GM13976 (cell line): Measurements from ENCODE around the gene ATP13A2.

Experiments used
- DNase-seq: peaks from one replicate; pipeline ENCODE4 v3.0.0; 2012; ENCODE audit warnings: low spot score
- in situ Hi-C: fragments of 300-500 bp; cut with MboI; formaldehyde crosslinking; loops from one replicate; pipeline ENCODE4 v1.12.0; 2022; ENCODE audit warnings: low sequenced_read_pairs, mixed read lengths, inconsistent platforms; ENCODE audit not compliant: unreplicated experiment
- TF ChIP-seq, protein P1 (sequence below): IDR thresholded peaks from 2 replicates; pipeline ENCODE4 v1.5.1; 2012; ENCODE audit warnings: borderline replicate concordance, mild to moderate bottlenecking; ENCODE audit not compliant: insufficient read depth; ENCODE audit errors: extremely low read depth, missing control alignments, control extremely low read depth

The ATP13A2 gene

DNA sequence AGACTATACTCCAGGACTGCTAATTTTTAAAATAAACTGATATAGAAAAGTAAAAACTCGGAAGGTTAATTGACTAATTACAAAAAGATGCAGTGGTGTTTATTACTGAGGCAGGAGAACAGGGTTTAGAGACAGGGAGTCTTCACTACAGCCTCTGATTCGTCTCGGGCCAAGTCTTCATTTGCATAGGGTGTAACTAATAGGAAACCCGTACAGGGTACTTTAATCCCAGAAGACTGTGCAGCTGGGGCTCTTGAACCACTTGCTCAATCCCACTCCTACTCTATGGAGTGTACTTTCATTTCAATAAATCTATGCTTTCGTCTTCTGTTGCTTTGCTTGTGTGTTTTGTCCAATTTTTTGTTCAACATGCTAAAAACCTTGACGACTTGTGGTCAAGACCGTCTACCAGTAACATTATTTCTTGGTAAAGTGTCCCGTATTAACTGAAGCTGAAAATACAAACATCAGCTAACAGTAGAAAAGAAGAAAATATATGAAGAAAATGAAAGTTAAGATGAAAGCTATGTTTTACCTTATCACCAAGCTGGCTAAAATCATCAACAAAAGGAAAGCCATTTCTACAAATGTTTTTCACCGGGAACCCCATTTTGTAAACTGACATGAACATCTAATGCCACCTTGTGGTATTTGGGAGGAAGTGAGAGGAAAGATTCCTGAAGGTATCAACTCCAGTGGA is 34.1 kb upstream of the ATP13A2 start:
- DNase-seq = peak; percentile 49
- TF ChIP-seq, protein P1, sequence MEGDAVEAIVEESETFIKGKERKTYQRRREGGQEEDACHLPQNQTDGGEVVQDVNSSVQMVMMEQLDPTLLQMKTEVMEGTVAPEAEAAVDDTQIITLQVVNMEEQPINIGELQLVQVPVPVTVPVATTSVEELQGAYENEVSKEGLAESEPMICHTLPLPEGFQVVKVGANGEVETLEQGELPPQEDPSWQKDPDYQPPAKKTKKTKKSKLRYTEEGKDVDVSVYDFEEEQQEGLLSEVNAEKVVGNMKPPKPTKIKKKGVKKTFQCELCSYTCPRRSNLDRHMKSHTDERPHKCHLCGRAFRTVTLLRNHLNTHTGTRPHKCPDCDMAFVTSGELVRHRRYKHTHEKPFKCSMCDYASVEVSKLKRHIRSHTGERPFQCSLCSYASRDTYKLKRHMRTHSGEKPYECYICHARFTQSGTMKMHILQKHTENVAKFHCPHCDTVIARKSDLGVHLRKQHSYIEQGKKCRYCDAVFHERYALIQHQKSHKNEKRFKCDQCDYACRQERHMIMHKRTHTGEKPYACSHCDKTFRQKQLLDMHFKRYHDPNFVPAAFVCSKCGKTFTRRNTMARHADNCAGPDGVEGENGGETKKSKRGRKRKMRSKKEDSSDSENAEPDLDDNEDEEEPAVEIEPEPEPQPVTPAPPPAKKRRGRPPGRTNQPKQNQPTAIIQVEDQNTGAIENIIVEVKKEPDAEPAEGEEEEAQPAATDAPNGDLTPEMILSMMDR = peak; percentile 43
- in situ Hi-C loops = loop anchor here (10.0 kb wide), 1 partner anchor 81 kb away; no protein-coding TSS in a partner anchor

DNA sequence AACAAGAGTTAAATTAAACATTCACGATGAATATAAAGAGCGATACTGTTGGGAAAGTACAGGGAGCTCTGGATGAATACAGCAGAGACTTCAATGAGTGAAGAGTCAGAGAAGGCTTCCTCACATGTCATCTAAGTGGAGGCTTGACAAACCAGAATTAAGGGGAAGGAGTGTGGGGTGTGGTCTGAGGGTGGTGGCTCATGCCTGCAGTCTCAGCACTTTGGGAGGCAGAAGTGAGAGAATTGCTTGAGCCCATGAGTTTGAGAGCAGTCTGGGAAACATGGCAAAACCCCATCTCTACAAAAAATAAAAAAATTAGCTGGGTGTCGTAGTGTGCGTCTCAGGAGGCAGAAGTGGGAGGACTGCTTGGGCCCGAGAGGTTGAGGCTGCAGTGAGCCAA is 33.4 kb upstream of the ATP13A2 start:
- in situ Hi-C loops = loop anchor here (10.0 kb wide), 1 partner anchor 80 kb away; no protein-coding TSS in a partner anchor
- TF ChIP-seq, protein P1 = no peak
- no peak for DNase-seq

DNA sequence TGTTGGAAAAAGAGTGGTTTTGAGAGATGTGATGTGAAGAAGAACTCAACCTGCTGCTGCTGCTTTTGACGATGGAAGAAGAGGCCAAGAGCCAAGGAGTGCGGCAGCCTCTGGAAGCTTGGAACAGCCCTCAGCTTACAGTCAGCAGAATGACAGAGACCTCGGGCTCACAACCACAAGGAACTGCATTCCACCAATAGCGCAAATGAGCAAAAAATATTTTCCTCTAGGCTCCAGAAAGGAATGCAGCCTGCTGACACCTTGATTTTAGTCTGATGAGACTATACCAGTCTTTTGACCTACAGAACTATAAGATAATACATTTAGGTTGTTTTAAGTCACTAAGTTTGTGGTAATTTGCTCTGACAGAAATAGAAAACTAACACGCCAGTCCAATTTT is 31.9 kb upstream of the ATP13A2 start:
- in situ Hi-C loops = loop anchor here (10.0 kb wide), 1 partner anchor 79 kb away; no protein-coding TSS in a partner anchor
- no peak for DNase-seq
- TF ChIP-seq, protein P1 = no peak

DNA sequence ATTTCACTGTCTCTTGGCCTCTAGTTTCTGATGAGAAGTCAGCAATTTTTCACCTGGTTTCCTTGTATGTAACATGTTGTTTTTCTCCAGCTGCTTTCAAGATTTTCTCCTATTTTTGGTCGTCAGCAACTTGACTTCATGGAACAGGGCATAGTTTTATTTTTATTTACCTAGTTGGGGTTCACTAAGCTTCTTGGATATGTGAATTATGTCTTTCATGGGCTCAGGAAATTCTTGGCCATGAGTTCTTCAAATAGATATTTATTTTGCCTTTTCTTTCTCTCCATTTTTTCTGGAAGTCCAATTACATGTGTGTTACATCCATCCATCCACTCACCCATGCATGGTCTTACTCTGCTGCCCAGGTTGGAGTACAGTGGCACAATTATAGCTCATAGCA is 28.4 kb upstream of the ATP13A2 start:
- in situ Hi-C loops = loop anchor here (10.0 kb wide), 1 partner anchor 75 kb away; no protein-coding TSS in a partner anchor
- TF ChIP-seq, protein P1 = no peak
- DNase-seq = no peak

DNA sequence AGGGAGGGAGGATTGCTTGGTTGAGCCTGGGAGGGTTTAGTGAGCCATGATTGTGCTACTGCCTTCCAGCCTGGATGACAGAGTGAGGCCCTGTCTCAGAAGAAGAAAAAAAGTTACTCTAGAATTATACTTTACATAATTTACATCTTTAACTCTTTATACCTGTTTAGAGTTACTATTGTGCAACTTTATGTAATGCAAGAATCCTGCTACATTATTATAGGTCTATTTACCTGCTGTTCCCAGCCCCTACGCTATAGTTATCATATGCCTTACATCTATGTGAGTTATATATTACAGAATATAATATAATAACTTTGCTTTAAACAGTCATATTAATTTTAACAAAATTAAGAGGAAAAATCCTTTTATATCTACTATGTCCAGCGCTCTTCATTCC is 27.8 kb upstream of the ATP13A2 start:
- TF ChIP-seq, protein P1 = no peak
- in situ Hi-C loops = no loop called here
- no peak for DNase-seq

DNA sequence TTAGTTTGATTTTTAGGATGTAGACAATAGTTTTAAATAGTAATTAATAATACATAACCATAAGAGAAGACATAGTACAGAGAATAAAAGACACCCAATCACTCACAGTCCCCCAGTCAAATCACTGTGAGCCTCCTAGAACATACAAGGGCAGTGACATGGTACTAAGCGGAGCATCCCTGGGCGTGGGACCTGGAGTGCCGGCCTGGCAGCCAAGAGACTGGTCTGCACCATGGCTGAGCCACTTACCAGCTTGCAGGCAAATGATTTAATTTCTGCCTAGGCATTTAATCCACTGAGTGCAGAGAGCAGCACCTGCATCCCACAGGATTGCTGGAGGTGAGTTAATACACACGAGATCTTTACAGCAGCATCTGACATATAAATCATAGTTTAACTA is 21.8 kb upstream of the ATP13A2 start:
- in situ Hi-C loops = no loop called here
- no peak for DNase-seq
- TF ChIP-seq, protein P1 = no peak
